KMS-11 (cell line): ENCODE measurements around the gene RSPH1.

Source experiments
- H2AFZ ChIP-seq: fragments of 200-600 bp; sonication (generic); 2 replicates; pipeline ENCODE4 v1.6.1; 2016; ENCODE audit warnings: antibody characterized with exemption, mixed run types, low read depth
- H3K27ac ChIP-seq: fragments of 200-600 bp; sonication (generic); 2 replicates; pipeline ENCODE4 v1.6.1; 2016; ENCODE audit warnings: mild to moderate bottlenecking, mixed run types
- H3K27me3 ChIP-seq: fragments of 200-600 bp; sonication (generic); 2 replicates; pipeline ENCODE4 v1.6.1; 2017; ENCODE audit warnings: mild to moderate bottlenecking, low read depth, mixed run types, moderate library complexity; ENCODE audit not compliant: insufficient read depth
- H3K36me3 ChIP-seq: fragments of 200-600 bp; sonication (generic); 2 replicates; pipeline ENCODE4 v1.6.1; 2017; ENCODE audit warnings: mild to moderate bottlenecking, mixed run types; ENCODE audit not compliant: insufficient read depth
- H3K4me1 ChIP-seq: fragments of 200-600 bp; sonication (generic); 2 replicates; pipeline ENCODE4 v1.6.1; 2016; ENCODE audit warnings: mild to moderate bottlenecking, low read depth, mixed run types; ENCODE audit not compliant: poor library complexity, severe bottlenecking
- H3K4me2 ChIP-seq: fragments of 200-600 bp; sonication (generic); 2 replicates; pipeline ENCODE4 v1.7.0; 2016; ENCODE audit warnings: mild to moderate bottlenecking, mixed run types
- H3K4me3 ChIP-seq: fragments of 200-600 bp; sonication (generic); IDR thresholded peaks from 2 replicates; pipeline ENCODE4 v1.6.1; 2017; ENCODE audit warnings: low read depth, low read length, mixed read lengths; ENCODE audit not compliant: insufficient read depth
- H3K79me2 ChIP-seq: fragments of 200-600 bp; sonication (generic); 2 replicates; pipeline ENCODE4 v1.6.1; 2016; ENCODE audit warnings: low read depth, mixed run types; ENCODE audit not compliant: insufficient read depth
- H3K9ac ChIP-seq: fragments of 200-600 bp; sonication (generic); 2 replicates; pipeline ENCODE4 v1.6.1; 2016; ENCODE audit warnings: mild to moderate bottlenecking, mixed run types
- H4K20me1 ChIP-seq: fragments of 200-600 bp; sonication (generic); 2 replicates; pipeline ENCODE4 v1.6.1; 2016; ENCODE audit warnings: mild to moderate bottlenecking, mixed run types; ENCODE audit not compliant: insufficient read depth
- CTCF ChIP-seq: fragments of 200-600 bp; sonication (generic); conservative IDR thresholded peaks from 2 replicates; pipeline ENCODE4 v1.6.1; 2017; ENCODE audit warnings: low read depth, mild to moderate bottlenecking, antibody characterized with exemption, low read length, moderate library complexity, mixed read lengths

RSPH1 gene

DNA sequence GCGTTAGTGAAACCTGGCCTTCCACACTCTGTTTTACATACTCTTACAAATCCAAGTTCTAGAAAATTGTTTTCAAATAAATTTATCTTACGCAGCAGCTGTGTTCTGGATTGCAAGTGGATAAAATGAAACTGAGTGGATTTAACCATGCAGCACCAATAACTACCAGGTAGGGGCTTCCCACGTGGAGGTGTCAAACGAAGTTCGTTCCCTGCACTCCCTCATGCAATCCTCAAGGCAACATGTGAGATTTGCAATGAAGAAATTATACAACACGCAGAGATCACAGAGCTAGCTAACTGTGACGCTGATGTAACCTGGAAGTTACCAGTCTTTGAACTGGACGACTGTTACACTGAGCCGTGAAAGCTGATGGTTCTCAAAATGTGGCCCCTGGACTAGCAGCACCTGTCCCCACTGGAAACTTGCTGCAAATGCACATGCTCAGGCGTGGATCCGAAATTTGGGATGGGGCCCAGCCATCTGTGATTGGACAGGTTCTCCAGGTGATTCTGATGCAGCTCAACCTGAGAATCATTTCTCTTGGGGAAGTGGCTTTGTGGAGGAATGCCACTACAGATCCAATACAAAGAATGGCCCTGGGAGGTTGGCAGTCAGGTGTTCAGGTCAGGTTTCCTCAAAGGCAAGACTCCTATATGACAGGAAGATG, 36.3 kb downstream of the RSPH1 start:
- no peak overlapping the region for H3K27ac ChIP-seq
- H3K4me2 ChIP-seq: peak overlapping the region; percentile 49; the same call in 1 of the 2 replicates

GRCh38 chr21:42459082-42459460, 37.0 kb downstream of the RSPH1 start:
- no peak overlapping the region for H2AFZ ChIP-seq
- no peak overlapping the region for H3K27ac ChIP-seq
- H3K36me3 ChIP-seq: no peaks in the 10 kb centered on the region
- no peaks in the 10 kb centered on the region for H4K20me1 ChIP-seq
- no peak overlapping the region for H3K9ac ChIP-seq
- H3K4me2 ChIP-seq: no peak overlapping the region
- H3K79me2 ChIP-seq: no peaks in the 10 kb centered on the region
- peaks cover 46% of the 10 kb centered on the region for H3K4me1 ChIP-seq
- no peaks in the 10 kb centered on the region; the same call in 1 of the 2 replicates for H3K27me3 ChIP-seq
- H3K4me3 ChIP-seq: no peak overlapping the region
- no peak for TF ChIP-seq CTCF

More for the DNA sequence above, 36.3 kb downstream of the RSPH1 start:
- no peaks in the 10 kb centered on the region for H3K36me3 ChIP-seq
- TF ChIP-seq CTCF: no peak
- H3K27me3 ChIP-seq: no peaks in the 10 kb centered on the region; the same call in 1 of the 2 replicates
- H2AFZ ChIP-seq: no peak overlapping the region
- no peak overlapping the region for H3K4me3 ChIP-seq
- H3K79me2 ChIP-seq: no peaks in the 10 kb centered on the region
- peak overlapping the region; percentile 23; the same call in 1 of the 2 replicates for H3K9ac ChIP-seq
- no peaks in the 10 kb centered on the region for H4K20me1 ChIP-seq
- H3K4me1 ChIP-seq: peaks cover 52% of the 10 kb centered on the region

DNA sequence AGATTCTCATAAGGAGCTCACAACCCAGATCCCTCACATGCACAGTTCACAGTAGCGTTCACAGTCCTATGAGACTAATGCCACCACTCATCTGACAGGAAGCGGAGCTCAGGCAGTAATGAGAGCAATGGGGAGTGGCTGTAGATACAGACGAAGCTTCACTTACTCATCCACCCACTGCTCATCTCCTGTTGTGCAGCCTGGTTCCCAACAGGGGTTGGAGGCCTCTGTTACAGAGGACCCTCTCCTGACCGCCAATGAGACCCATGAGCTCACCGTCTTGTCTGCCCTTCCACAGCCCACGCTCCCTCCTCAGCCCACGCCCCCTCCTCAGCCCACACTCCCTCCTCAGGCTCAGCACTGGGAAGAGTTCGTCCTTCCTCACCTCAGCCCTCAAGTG, 39.6 kb downstream of the RSPH1 start:
- TF ChIP-seq CTCF: no peak
- Histone ChIP-seq H4K20me1 (no peaks in the 10 kb centered on the region), H3K9ac (no peak overlapping the region), H3K4me2 (no peak overlapping the region), H3K27me3 (no peaks in the 10 kb centered on the region), H3K27ac (no peak overlapping the region), H3K4me3 (no peak overlapping the region), H3K4me1 (peaks cover 20% of the 10 kb centered on the region), H2AFZ (no peak overlapping the region), H3K79me2 (no peaks in the 10 kb centered on the region), H3K36me3 (no peaks in the 10 kb centered on the region)

GRCh38 chr21:42455754-42456440, 40.1 kb downstream of the RSPH1 start:
- no peak overlapping the region for H3K9ac ChIP-seq
- no peak for TF ChIP-seq CTCF
- H3K4me3 ChIP-seq: no peak overlapping the region
- H3K4me1 ChIP-seq: peaks cover 15% of the 10 kb centered on the region
- H3K4me2 ChIP-seq: no peak overlapping the region
- H4K20me1 ChIP-seq: no peaks in the 10 kb centered on the region
- H2AFZ ChIP-seq: no peak overlapping the region
- no peaks in the 10 kb centered on the region for H3K36me3 ChIP-seq
- no peak overlapping the region for H3K27ac ChIP-seq
- H3K79me2 ChIP-seq: no peaks in the 10 kb centered on the region
- no peaks in the 10 kb centered on the region for H3K27me3 ChIP-seq
